Parathyroid adenoma (tissue), 2 donors: Measurements from ENCODE around the gene ZCCHC24.

Source experiments
- H2AFZ ChIP-seq: fragments of 300-600 bp; sonication (generic); one replicate; pipeline ENCODE4 v1.7.0; 2017; ENCODE audit warnings: antibody characterized with exemption, mild to moderate bottlenecking
- H3K27ac ChIP-seq: fragments of 300-600 bp; sonication (generic); one replicate; pipeline ENCODE4 v1.7.0; 2017
- H3K27me3 ChIP-seq: fragments of 300-600 bp; sonication (generic); one replicate; pipeline ENCODE4 v1.7.0; 2017; ENCODE audit warnings: low read length; ENCODE audit not compliant: control insufficient read depth, insufficient read depth
- H3K36me3 ChIP-seq: fragments of 300-600 bp; sonication (generic); one replicate; pipeline ENCODE4 v1.7.0; 2017; ENCODE audit warnings: low read length; ENCODE audit not compliant: control insufficient read depth, insufficient read depth
- H3K4me1 ChIP-seq: fragments of 300-600 bp; sonication (generic); one replicate; pipeline ENCODE4 v1.7.0; 2017; ENCODE audit warnings: control low read depth
- H3K4me2 ChIP-seq: fragments of 300-600 bp; sonication (generic); one replicate; pipeline ENCODE4 v1.7.0; 2017; ENCODE audit warnings: low read length
- H3K4me3 ChIP-seq: fragments of 300-600 bp; sonication (generic); one replicate; pipeline ENCODE4 v1.7.0; 2017; ENCODE audit warnings: low read depth, low read length
- H3K79me2 ChIP-seq: fragments of 300-600 bp; sonication (generic); one replicate; pipeline ENCODE4 v1.7.0; 2017; ENCODE audit warnings: control low read depth
- H3K9ac ChIP-seq: fragments of 300-600 bp; sonication (generic); one replicate; pipeline ENCODE4 v1.7.0; 2017; ENCODE audit warnings: mild to moderate bottlenecking
- H3K9me3 ChIP-seq: fragments of 300-600 bp; sonication (generic); one replicate; pipeline ENCODE4 v1.7.0; 2017; ENCODE audit warnings: low read length; ENCODE audit not compliant: control insufficient read depth
- CTCF ChIP-seq: fragments of 300-600 bp; sonication (generic); IDR thresholded peaks from one replicate; pipeline ENCODE4 v1.7.0; 2017; ENCODE audit warnings: antibody characterized with exemption, mild to moderate bottlenecking
- donor health status: primary hyperparathyroidism.

The ZCCHC24 gene

GRCh38 chr10:79376751-79377556 lies 68.5 kb downstream of the ZCCHC24 start:
- TF ChIP-seq CTCF, result no peak
- Histone ChIP-seq H3K79me2 (no peaks in the 10 kb centered on the region), H3K27me3 (no peaks in the 10 kb centered on the region), H2AFZ (no peak overlapping the region), H3K36me3 (no peaks in the 10 kb centered on the region), H3K9ac (no peak overlapping the region), H3K27ac (no peak overlapping the region), H3K4me3 (no peak overlapping the region), H3K9me3 (no peaks in the 10 kb centered on the region), H3K4me2 (no peak overlapping the region), H3K4me1 (peaks cover 3% of the 10 kb centered on the region)

GRCh38 chr10:79376078-79376628 lies 69.3 kb downstream of the ZCCHC24 start:
- H3K27me3 ChIP-seq, result no peaks in the 10 kb centered on the region
- no peaks in the 10 kb centered on the region for H3K36me3 ChIP-seq
- no peak for TF ChIP-seq CTCF
- no peak overlapping the region for H3K4me3 ChIP-seq
- no peaks in the 10 kb centered on the region for H3K79me2 ChIP-seq
- H3K9ac ChIP-seq, result no peak overlapping the region
- no peak overlapping the region for H2AFZ ChIP-seq
- no peaks in the 10 kb centered on the region for H3K9me3 ChIP-seq
- H3K4me2 ChIP-seq, result no peak overlapping the region
- peaks cover 3% of the 10 kb centered on the region for H3K4me1 ChIP-seq
- H3K27ac ChIP-seq, result no peak overlapping the region

- no peak overlapping the region for H3K9ac ChIP-seq
- TF ChIP-seq CTCF, result no peak
- H2AFZ ChIP-seq, result no peak overlapping the region
- H3K36me3 ChIP-seq, result no peaks in the 10 kb centered on the region
- peaks cover 3% of the 10 kb centered on the region for H3K4me1 ChIP-seq
- no peaks in the 10 kb centered on the region for H3K27me3 ChIP-seq
- no peaks in the 10 kb centered on the region for H3K79me2 ChIP-seq
- no peak overlapping the region for H3K27ac ChIP-seq
- H3K9me3 ChIP-seq, result no peaks in the 10 kb centered on the region
- no peak overlapping the region for H3K4me2 ChIP-seq
- no peak overlapping the region for H3K4me3 ChIP-seq
Measured at GRCh38 chr10:79375321-79376077, 69.9 kb downstream of the ZCCHC24 start.

- no peaks in the 10 kb centered on the region for H3K27me3 ChIP-seq
- no peak overlapping the region for H3K27ac ChIP-seq
- no peak overlapping the region for H3K9ac ChIP-seq
- H2AFZ ChIP-seq, result no peak overlapping the region
- no peaks in the 10 kb centered on the region for H3K79me2 ChIP-seq
- H3K4me1 ChIP-seq, result no peaks in the 10 kb centered on the region
- no peaks in the 10 kb centered on the region for H3K9me3 ChIP-seq
- no peaks in the 10 kb centered on the region for H3K36me3 ChIP-seq
- H3K4me2 ChIP-seq, result no peak overlapping the region
- no peak overlapping the region for H3K4me3 ChIP-seq
- TF ChIP-seq CTCF, result peak; percentile 99
Measured at GRCh38 chr10:79374312-79375191, 70.9 kb downstream of the ZCCHC24 start.
